Activated CD8-positive, alpha-beta T cell treated with anti-CD3 and anti-CD28 coated beads, Interleukin-2, amount 10 ng/mL, durations not matched to agents 7 days and 5 days (primary cell): ENCODE measurements around the gene DOCK1. TPM values are rescaled to one million over a fixed set of nuclear protein-coding genes. Genes with fewer than 3 reads are reported as not detected.

Source experiments
- ATAC-seq: fragments of 150-1000 bp; cut with Tn5 transposase; one replicate; pipeline ENCODE4 v1.10.0; 2021; ENCODE audit warnings: moderate library complexity
- CTCF ChIA-PET: fragments of 350-600 bp; sonication (Branson Sonifier 250); formaldehyde crosslinking; loops from one replicate; lab custom pipeline; 2021; ENCODE audit warnings: antibody characterized with exemption; lab: Charles Lee
- POLR2A ChIA-PET: fragments of 350-600 bp; sonication (Branson Sonifier 250); formaldehyde crosslinking; loops from one replicate; lab custom pipeline; 2021; ENCODE audit warnings: antibody characterized with exemption; lab: Charles Lee
- DNase-seq: peaks from one replicate; pipeline ENCODE4 v3.0.0-alpha.2; 2020
- H3K27ac Mint-ChIP-seq: one replicate; pipeline ENCODE4 v1.8.0; 2021; ENCODE audit warnings: mild to moderate bottlenecking, mixed read lengths
- H3K27me3 Mint-ChIP-seq: one replicate; pipeline ENCODE4 v1.8.0; 2021; ENCODE audit warnings: low read depth, mixed read lengths
- H3K36me3 Mint-ChIP-seq: one replicate; pipeline ENCODE4 v1.8.0; 2021; ENCODE audit warnings: low read depth, mixed read lengths
- H3K4me1 Mint-ChIP-seq: one replicate; pipeline ENCODE4 v1.8.0; 2021; ENCODE audit warnings: low read depth, mixed read lengths
- H3K4me3 Mint-ChIP-seq: one replicate; pipeline ENCODE4 v1.8.0; 2021; ENCODE audit warnings: mild to moderate bottlenecking, mixed read lengths
- H3K9me3 Mint-ChIP-seq: one replicate; pipeline ENCODE4 v1.8.0; 2022; ENCODE audit warnings: mixed read lengths; ENCODE audit not compliant: insufficient read depth
- total RNA-seq, 2 experiments: library from RNA; stranded (reverse); gene quantifications; one replicate each; pipeline ENCODE4 v1.2.3, GENCODE V29; 2021

The DOCK1 gene
- total RNA-seq, 2 experiments from 2014 or later, result not detected

DNA sequence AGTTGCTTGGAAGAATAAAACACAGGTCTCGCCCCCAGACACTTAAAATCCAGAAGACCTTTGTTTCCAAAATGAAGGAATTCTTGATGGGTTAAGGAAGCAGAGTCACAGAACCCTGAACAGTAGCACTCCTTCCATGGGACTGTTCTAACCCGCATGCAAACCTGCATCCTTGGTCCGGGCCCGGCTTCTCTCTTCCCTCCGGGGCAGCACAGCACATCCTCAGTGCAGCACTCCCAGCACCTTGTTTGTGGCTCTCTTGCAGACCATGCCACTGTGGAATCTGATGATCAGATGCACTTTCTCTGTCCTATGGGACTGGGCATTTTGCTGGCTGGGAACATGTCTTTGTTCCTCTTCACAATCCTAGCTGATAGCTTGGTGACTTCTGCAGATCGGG lies 257.6 kb downstream of the DOCK1 start:
- no peaks in the 10 kb centered on the region for H3K9me3 Mint-ChIP-seq
- POLR2A ChIA-PET, result no interaction called here
- CTCF ChIA-PET, result no interaction called here
- no peaks in the 10 kb centered on the region for H3K4me1 Mint-ChIP-seq
- H3K4me3 Mint-ChIP-seq, result no peak overlapping the region
- H3K27ac Mint-ChIP-seq, result no peak overlapping the region
- H3K27me3 Mint-ChIP-seq, result no peaks in the 10 kb centered on the region
- no peak for ATAC-seq
- no peaks in the 10 kb centered on the region for H3K36me3 Mint-ChIP-seq
- no peak for DNase-seq

DNA sequence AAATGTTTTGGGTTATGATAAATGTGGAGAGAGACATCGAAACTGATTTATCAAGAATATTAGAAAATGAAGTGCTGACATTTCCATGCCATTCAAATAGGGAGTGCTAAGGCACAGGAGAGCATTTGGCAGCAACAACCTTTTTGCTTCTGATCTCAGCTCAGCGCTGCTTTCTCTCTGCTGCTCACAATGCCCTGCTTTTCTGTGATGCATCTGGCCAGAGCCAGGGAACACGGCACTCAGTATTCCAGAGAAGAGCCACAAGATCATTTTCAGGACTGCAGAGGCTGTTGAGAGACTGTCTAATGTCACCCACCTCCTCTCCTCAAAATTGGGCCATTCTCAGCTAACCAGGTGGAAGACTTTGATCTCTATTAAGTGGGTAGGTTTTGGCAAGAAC lies 263.0 kb downstream of the DOCK1 start:
- POLR2A ChIA-PET, result no interaction called here
- no peaks in the 10 kb centered on the region for H3K36me3 Mint-ChIP-seq
- H3K4me3 Mint-ChIP-seq, result no peak overlapping the region
- H3K27ac Mint-ChIP-seq, result no peak overlapping the region
- no peaks in the 10 kb centered on the region for H3K9me3 Mint-ChIP-seq
- CTCF ChIA-PET, result no interaction called here
- H3K4me1 Mint-ChIP-seq, result no peaks in the 10 kb centered on the region
- no peaks in the 10 kb centered on the region for H3K27me3 Mint-ChIP-seq
- DNase-seq (no peak), ATAC-seq (no peak)

DNA sequence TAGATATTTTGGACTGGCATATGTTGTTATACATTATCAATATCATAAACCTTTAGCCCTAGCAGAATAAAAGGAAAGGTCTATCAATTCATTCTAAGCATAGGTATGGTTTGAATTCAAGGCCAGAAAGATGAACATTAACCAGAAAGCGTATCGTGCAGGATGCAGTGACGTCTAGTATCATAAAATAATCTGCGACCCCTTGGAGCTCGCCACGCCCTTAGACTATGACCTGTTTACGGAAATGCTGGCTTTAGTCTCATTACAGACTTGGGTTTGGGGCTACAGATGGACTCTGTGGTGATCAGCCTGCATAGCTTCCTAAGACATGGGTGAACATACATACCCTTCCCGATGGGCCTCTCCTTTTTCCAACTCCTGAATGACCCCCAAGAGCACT lies 269.6 kb downstream of the DOCK1 start:
- DNase-seq (no peak), ATAC-seq (no peak)
- Mint-ChIP-seq H3K27me3 (no peaks in the 10 kb centered on the region), H3K27ac (no peak overlapping the region), H3K9me3 (no peaks in the 10 kb centered on the region), H3K4me1 (no peaks in the 10 kb centered on the region), H3K4me3 (no peak overlapping the region), H3K36me3 (no peaks in the 10 kb centered on the region)
- POLR2A ChIA-PET, result no interaction called here
- CTCF ChIA-PET, result no interaction called here

DNA sequence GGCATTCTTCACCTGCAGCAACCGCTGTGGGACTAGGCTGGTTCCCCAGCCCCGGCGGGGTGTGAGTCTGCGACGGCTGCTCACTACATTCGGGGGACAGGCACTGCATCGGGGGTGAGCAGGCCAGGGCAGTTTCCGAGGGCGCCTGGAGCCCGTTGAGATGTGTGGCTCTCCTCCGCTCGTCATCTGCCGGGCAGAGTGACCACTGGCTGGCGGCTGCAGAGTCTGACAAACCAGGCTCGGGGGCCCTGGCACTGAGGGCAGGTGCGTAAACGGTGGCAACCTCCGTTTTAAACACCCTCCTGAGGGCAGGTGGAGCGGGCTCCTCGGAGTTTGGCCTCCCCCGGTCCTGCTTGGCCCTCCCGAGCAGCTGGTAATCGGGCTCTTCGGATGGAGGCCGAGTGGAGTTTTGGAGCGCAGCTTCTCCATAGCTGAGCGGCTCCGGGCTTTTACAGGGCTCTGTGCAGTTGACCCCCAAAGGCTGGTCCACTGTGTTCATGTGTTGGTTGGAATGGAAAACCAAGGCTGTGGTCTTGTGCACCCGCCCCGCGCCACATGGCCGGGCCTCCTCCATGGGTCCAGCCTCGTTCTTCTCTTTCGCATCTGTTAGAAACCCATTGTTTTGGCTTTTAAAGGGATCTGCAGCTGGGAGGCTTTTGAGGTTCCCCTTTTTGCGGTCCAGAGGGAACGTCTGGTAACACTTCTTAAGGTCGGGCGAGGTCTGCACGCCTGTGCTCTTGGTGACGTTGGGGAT lies 270.3 kb downstream of the DOCK1 start:
- Mint-ChIP-seq H3K36me3 (no peaks in the 10 kb centered on the region), H3K4me1 (no peaks in the 10 kb centered on the region), H3K27me3 (no peaks in the 10 kb centered on the region), H3K4me3 (no peak overlapping the region), H3K27ac (no peak overlapping the region), H3K9me3 (no peaks in the 10 kb centered on the region)
- POLR2A ChIA-PET, result no interaction called here
- ATAC-seq, result no peak
- CTCF ChIA-PET, result no interaction called here
- DNase-seq, result no peak

DNA sequence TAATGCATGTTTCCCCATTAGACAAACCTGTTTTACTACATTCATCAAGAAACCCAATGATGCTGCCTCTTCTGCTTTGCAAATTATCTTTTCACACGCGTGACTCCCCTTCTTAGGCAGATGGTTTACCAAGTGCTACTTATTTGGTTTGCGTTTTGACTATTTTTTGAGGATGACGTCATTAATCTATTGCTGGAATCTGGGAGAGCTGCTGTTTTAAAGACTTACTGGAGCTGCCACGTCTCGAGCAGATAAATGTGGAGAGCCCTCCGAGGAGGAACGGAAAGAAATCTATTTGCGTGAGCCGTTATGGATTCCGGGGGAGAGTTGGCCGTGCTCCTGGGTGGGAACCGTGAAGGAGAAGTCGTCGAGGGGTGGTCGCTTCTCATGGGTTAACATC lies 271.4 kb downstream of the DOCK1 start:
- ChIA-PET CTCF (no interaction called here), POLR2A (no interaction called here)
- Mint-ChIP-seq H3K36me3 (no peaks in the 10 kb centered on the region), H3K4me1 (no peaks in the 10 kb centered on the region), H3K4me3 (no peak overlapping the region), H3K27me3 (no peaks in the 10 kb centered on the region), H3K9me3 (no peaks in the 10 kb centered on the region), H3K27ac (no peak overlapping the region)
- no peak for DNase-seq
- ATAC-seq, result no peak

DNA sequence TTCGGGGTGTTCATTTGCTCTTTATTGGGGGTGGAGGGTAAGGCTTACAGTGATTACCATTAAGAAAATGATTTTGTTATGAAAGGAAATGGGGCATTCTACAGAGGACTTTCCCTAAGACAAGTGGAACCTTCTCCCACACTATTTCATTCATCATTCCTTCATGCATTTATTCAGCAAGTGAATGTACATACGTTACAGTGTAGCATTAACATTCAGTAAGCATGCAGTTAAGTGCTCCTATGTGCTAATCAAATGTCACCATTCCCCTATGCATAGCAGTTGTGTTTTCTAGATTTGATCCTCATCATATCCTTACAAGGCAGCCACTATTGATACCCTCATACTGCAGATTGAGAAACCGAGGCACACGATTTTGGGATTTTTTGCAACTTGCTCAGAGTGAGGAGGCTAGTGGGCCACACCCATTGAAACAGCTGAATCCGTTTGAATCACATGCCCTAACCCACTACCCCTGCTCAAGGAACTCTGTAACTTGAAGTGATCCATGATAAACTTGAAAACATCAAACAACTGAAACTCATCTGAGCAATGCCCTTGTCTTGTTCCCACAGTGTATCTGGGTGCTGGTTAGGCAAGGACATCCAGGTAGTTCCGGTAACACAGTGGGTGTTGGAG lies 274.5 kb downstream of the DOCK1 start:
- ATAC-seq, result no peak
- Mint-ChIP-seq H3K4me1 (no peaks in the 10 kb centered on the region), H3K9me3 (no peaks in the 10 kb centered on the region), H3K27ac (no peak overlapping the region), H3K4me3 (no peak overlapping the region), H3K36me3 (no peaks in the 10 kb centered on the region), H3K27me3 (no peaks in the 10 kb centered on the region)
- CTCF ChIA-PET, result interaction anchor here (0.9 kb wide), 1 partner anchor 12 kb away, joined by 3 read pairs; no protein-coding TSS in a partner anchor
- no peak for DNase-seq
- POLR2A ChIA-PET, result no interaction called here

DNA sequence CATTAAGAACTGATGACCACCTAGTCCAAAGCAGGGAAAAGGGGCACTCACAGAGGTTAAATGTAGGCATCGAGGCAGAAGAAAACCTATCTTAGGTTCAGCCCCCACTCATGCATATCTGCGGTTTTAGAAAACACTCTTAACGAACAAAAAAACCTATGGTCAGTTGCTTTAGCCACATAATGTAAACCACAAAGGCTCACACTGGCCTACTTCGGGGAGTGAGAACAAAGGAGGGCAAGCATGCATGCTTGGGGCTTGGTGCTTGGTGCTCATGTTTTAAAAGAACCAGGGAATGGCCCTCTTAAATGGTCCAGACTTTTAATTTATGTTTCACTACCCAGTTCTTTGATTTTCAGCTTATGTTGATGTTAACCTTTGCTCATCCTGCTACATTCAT lies 276.9 kb downstream of the DOCK1 start:
- H3K4me3 Mint-ChIP-seq, result no peak overlapping the region
- ChIA-PET POLR2A (no interaction called here), CTCF (no interaction called here)
- H3K27me3 Mint-ChIP-seq, result no peaks in the 10 kb centered on the region
- H3K4me1 Mint-ChIP-seq, result no peaks in the 10 kb centered on the region
- no peaks in the 10 kb centered on the region for H3K9me3 Mint-ChIP-seq
- no peak for ATAC-seq
- H3K27ac Mint-ChIP-seq, result no peak overlapping the region
- no peak for DNase-seq
- H3K36me3 Mint-ChIP-seq, result no peaks in the 10 kb centered on the region

DNA sequence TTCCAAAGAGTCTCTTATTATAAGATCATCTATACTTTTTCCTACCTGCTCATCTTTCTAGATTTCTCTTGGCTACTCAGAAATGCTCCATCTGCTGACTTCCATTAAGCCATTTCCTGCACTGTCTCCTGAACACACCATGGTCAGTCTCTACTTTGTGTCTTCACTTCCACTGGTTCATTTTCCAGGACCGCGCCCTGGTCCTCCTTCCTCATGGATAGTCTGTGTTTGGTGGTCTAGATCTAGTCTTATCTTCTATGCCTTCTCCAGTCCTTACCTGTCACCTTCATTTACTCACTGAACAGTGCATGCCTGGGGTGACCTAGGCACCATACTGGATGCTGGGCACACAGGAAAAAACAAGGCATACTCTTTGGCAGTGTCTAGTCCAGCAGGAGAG lies 279.4 kb downstream of the DOCK1 start:
- Mint-ChIP-seq H3K4me3 (no peak overlapping the region), H3K36me3 (no peaks in the 10 kb centered on the region), H3K27ac (no peak overlapping the region), H3K27me3 (no peaks in the 10 kb centered on the region), H3K4me1 (no peaks in the 10 kb centered on the region), H3K9me3 (no peaks in the 10 kb centered on the region)
- ChIA-PET POLR2A (no interaction called here), CTCF (no interaction called here)
- ATAC-seq (no peak), DNase-seq (no peak)

DNA sequence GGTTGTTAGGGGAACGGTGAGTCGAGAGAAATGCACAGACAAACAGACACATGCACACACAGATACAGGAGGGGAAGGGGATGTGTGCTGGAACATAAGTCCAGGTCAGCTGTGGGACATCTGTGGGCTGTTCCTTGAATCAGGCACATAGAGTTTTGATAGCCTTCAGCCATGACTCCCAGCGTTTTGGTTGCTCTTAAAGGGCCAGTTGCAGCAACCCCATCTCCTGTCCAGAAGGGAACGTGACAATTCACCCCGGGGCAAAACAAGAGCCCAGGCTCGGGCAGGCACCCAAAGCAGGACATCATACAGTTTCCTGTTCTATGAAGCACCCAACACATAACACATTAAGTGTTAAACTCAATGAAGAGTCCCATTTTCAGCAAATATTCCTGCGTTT lies 281.6 kb downstream of the DOCK1 start:
- no peak for ATAC-seq
- CTCF ChIA-PET, result no interaction called here

DNA sequence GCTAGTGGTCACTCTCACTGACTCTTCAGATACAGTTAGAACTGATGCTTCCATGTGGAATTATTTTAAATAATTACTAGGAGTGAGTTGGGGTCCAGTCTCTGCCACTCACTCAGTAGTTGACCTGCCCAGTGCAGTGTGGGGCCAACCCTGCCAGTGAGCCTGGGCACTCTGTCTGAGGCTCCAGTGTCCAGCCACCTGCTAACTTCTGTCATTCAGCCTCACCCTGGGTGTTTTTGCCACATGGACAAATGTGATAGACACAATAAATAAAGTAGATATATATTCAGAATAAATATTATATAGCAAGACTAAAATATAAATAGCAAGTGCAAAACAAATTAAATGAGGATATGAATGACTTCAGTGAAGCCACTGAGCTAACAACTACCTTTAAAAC lies 284.0 kb downstream of the DOCK1 start:
- H3K36me3 Mint-ChIP-seq, result no peaks in the 10 kb centered on the region
- H3K27me3 Mint-ChIP-seq, result peaks cover 13% of the 10 kb centered on the region
- ATAC-seq, result no peak
- H3K27ac Mint-ChIP-seq, result no peak overlapping the region
- POLR2A ChIA-PET, result no interaction called here
- no peak for DNase-seq
- no peak overlapping the region for H3K4me3 Mint-ChIP-seq
- no peaks in the 10 kb centered on the region for H3K4me1 Mint-ChIP-seq
- H3K9me3 Mint-ChIP-seq, result no peaks in the 10 kb centered on the region
- CTCF ChIA-PET, result no interaction called here

More for the DNA sequence above, 281.6 kb downstream of the DOCK1 start:
- H3K27me3 Mint-ChIP-seq, result peaks cover 3% of the 10 kb centered on the region
- no peaks in the 10 kb centered on the region for H3K9me3 Mint-ChIP-seq
- POLR2A ChIA-PET, result no interaction called here
- no peak overlapping the region for H3K4me3 Mint-ChIP-seq
- H3K27ac Mint-ChIP-seq, result no peak overlapping the region
- H3K4me1 Mint-ChIP-seq, result no peaks in the 10 kb centered on the region
- no peaks in the 10 kb centered on the region for H3K36me3 Mint-ChIP-seq
- DNase-seq, result no peak

DNA sequence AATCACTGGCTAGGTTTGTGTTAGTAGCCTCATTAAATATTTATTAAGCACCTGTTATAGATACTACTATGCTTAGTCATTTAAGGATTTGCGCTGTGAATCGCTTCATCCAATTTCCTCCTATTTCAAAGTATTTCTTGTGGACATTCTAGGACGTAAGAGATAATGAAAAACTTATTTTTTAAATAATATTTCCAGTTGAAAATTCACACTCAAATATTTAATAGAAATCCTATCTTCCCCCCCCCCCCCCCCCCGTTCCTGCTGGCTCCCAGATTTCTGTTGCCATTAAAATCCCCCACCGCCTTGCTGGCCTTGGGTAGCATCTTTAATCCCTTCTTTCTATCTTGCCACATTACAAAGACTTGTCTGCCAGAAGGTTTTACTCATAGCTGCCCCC lies 285.2 kb downstream of the DOCK1 start:
- ATAC-seq (no peak), DNase-seq (no peak)
- H3K4me1 Mint-ChIP-seq, result no peaks in the 10 kb centered on the region
- H3K27ac Mint-ChIP-seq, result no peak overlapping the region
- CTCF ChIA-PET, result no interaction called here
- H3K4me3 Mint-ChIP-seq, result no peak overlapping the region
- no peaks in the 10 kb centered on the region for H3K9me3 Mint-ChIP-seq
- POLR2A ChIA-PET, result no interaction called here
- H3K36me3 Mint-ChIP-seq, result no peaks in the 10 kb centered on the region
- H3K27me3 Mint-ChIP-seq, result peaks cover 19% of the 10 kb centered on the region

DNA sequence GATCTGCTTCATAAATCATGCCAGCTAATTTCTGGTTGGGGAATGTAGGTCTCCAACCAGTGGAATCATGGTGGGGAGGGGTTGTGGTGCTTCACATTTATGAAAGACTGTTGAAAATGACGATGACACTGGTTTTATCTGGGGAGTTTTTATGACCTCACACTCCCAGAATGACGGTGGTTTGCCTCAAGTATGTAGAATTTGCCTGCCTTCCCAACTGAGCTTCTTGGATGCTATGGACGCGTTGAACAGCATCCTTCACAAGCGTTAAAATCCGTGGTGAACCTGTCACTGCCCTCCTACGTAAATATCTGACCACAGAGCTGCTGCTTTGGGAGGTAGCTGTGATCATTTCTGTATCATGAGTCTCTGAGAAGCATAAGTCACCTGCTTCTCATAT lies 287.9 kb downstream of the DOCK1 start:
- H3K4me3 Mint-ChIP-seq, result no peak overlapping the region
- POLR2A ChIA-PET, result no interaction called here
- CTCF ChIA-PET, result no interaction called here
- DNase-seq (no peak), ATAC-seq (no peak)
- H3K9me3 Mint-ChIP-seq, result no peaks in the 10 kb centered on the region
- H3K4me1 Mint-ChIP-seq, result peaks cover 2% of the 10 kb centered on the region
- peaks cover 31% of the 10 kb centered on the region for H3K27me3 Mint-ChIP-seq
- no peaks in the 10 kb centered on the region for H3K36me3 Mint-ChIP-seq
- H3K27ac Mint-ChIP-seq, result no peak overlapping the region
